ENCODE measurements around the gene ENDOV.
A peak's percentile ranks its signal among the peaks of the same experiment; 100 is the strongest.

Gene ENDOV

GRCh38 chr17:80421381-80422090 lies 6.6 kb downstream of the ENDOV start:
- H3K4me1 Mint-ChIP-seq, result peaks cover 16% of the 10 kb centered on the region
- H3K9me3 Mint-ChIP-seq, result no peaks in the 10 kb centered on the region
- DNase-seq, result no peak
- H3K27ac Mint-ChIP-seq, result no peak overlapping the region
- H3K27me3 Mint-ChIP-seq, result peaks cover 13% of the 10 kb centered on the region
- peak; percentile 51 for ATAC-seq
- H3K4me3 Mint-ChIP-seq, result no peak overlapping the region

DNA sequence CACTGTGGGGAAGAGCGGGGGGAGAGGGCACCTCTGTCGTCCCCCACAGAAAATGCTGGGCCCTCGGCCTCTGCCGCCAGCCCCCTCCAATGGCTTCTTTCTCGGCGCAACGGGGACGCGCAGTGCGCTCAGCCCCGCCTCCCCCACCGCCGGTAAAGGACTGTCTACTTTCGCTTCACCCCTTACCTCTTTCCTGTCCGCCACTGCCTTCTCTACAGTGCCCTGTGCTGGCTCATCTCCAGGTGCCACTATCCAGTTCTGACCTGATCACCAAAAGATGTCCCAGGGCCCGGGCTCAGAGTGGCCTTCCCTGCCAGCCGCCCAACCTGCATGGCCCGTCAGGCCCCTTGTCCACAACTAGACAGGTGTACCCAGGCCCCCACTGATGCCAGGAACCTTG lies 7.3 kb downstream of the ENDOV start:
- H3K27me3 Mint-ChIP-seq, result peaks cover 13% of the 10 kb centered on the region
- H3K4me3 Mint-ChIP-seq, result no peak overlapping the region
- H3K4me1 Mint-ChIP-seq, result peaks cover 16% of the 10 kb centered on the region
- no peak for ATAC-seq
- no peak overlapping the region for H3K27ac Mint-ChIP-seq
- no peak for DNase-seq
- no peaks in the 10 kb centered on the region for H3K9me3 Mint-ChIP-seq

DNA sequence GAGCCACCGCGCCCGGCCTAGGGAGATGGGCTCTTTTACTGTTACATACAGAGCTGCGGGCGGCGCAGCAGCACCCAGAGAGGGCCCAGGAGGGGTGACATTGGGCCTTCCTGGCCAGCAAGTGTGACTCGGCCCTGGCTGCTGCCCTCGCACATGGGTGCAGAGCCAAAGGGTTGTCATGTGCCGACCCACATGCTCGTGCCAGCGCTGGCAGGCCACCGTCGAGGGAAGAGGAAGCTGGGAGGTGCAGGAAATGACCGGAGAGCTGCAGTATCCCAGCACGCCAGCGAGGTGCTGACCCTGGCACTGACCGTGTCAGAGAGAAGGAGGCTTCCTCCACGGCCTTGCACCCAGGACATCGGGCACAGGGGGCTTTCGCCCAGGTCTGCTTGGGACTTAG lies 8.0 kb downstream of the ENDOV start:
- peaks cover 13% of the 10 kb centered on the region for H3K27me3 Mint-ChIP-seq
- DNase-seq (no peak), ATAC-seq (no peak)
- peaks cover 20% of the 10 kb centered on the region for H3K4me1 Mint-ChIP-seq
- H3K4me3 Mint-ChIP-seq, result no peak overlapping the region
- no peaks in the 10 kb centered on the region for H3K9me3 Mint-ChIP-seq
- no peak overlapping the region for H3K27ac Mint-ChIP-seq

DNA sequence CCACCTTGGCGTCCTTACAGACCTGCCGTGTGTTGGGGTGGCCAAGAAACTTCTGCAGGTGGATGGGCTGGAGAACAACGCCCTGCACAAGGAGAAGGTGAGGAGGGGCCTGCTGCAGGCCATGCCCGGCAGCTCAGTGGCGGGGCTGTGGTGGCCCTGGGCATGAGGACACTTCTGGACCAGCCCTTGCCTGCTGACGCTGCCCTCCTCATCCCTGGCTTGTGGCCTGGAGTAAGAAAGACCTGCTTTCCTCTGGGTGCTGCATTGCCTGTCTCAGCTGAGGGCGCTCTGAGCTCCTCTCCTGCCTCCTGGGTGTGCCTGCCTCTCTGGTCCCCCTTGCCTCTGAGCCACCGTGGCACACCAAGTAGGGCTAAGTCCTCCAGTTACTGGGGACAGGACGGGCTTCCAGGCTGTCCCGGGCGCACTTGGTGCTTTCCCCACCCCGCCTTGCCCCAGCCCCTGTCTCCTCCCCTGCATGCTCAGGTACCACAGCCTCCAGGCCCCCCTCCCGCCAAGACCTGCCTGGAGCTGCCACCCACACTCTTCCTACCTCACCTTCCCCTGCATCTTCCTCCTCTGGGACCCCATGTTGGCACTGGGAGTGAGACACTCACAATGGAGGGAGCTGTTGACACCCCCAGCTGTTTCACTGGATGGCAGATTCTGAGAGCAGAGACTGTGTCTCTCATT lies 8.7 kb downstream of the ENDOV start:
- H3K4me1 Mint-ChIP-seq, result peaks cover 20% of the 10 kb centered on the region
- DNase-seq (no peak), ATAC-seq (no peak)
- H3K27me3 Mint-ChIP-seq, result peaks cover 13% of the 10 kb centered on the region
- no peaks in the 10 kb centered on the region for H3K9me3 Mint-ChIP-seq
- H3K4me3 Mint-ChIP-seq, result no peak overlapping the region
- H3K27ac Mint-ChIP-seq, result no peak overlapping the region

DNA sequence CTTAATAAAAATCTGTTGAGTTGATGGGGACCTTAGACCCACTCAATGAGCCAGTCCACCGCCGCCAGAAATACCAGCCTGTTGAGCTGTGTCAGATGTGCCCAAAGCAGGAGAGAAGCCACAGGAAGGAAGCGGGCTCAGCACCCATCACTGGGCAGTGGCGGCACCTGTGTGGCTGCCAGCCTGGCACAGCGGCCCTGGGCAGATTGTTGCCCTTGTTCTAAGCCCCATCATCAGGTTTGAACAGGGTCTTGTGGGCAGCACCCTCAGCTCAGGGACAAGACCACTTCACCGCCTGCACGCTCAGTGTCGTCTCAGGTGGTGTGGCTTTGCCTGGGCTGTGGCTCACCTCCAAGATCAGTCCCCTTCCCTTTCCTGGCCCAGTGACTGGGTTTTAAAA lies 9.3 kb downstream of the ENDOV start:
- Mint-ChIP-seq H3K9me3 (no peaks in the 10 kb centered on the region), H3K4me1 (peaks cover 20% of the 10 kb centered on the region), H3K27ac (peak overlapping the region in 1 of 2 donors; percentile 46), H3K4me3 (no peak overlapping the region), H3K27me3 (peaks cover 13% of the 10 kb centered on the region)
- no peak for ATAC-seq
- no peak for DNase-seq

DNA sequence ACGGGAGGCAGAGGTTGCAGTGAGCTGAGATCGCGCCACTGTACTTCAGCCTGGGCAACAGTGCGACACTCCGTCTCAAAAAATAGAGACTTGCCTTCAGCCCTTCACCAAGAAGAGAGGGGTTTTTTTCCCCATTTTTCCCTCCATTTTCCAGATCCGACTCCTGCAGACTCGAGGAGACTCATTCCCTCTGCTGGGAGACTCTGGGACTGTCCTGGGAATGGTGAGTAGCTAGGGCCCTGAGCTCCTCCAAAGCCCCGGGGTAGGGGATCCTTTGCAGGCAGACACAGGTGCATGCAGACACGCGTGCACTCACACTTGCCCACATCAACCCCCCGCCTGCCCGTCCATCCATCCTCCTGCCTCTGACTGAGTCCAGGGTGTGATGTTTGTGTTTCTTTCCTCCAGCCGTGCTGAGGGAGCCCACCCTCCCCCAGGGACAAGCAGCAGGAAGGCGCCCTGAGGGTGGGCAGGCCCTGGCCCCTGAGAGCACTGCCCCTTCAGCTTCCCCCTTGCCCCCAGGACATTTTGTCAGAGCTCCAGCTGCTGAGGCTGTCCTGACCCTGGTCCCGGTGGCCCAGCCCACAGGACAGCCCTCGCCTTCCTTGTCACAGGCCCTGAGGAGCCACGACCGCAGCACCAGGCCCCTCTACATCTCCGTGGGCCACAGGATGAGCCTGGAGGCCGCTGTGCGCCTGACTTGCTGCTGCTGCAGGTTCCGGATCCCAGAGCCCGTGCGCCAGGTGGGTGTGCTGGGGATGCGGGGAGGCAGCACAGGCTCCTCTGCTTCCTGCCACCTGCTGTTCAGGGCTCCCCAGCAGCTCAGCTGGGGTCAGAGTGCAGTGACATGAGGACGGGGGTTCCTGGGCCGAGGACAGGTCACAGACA lies 10.2 kb downstream of the ENDOV start:
- peaks cover 13% of the 10 kb centered on the region for H3K27me3 Mint-ChIP-seq

DNA sequence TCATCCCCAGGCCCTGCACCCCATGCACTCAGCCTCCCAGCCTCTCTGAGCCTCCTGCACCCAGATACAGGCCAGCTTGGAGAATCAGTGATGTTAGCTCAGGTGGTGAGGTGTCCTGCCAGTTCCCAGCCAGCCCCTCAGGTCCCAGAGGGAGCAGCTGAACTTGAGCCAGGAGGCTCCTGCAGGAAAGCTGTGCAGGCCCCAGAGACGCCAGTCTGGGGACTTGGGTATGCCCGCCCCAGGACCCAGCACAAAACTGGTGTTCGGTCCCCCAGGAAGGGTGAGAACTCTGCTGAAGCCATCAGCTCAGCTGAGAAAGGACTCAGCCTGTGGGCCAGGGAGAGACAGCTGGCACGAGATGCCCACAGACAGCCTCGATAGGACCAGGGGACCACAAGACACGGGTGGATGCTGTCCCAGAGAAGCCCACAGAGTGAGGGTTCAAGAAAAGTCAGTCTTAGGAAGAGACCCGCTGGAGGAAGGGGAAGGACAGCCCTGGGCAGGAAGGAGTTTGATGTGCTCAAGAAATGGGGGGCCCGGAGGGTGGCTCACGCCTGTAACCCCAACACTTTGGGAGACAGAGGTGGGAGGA lies 11.0 kb downstream of the ENDOV start:
- no peaks in the 10 kb centered on the region for H3K9me3 Mint-ChIP-seq
- peak overlapping the region in 1 of 2 donors; percentile 5 for H3K4me3 Mint-ChIP-seq
- H3K4me1 Mint-ChIP-seq, result peaks cover 20% of the 10 kb centered on the region
- H3K27me3 Mint-ChIP-seq, result peaks cover 13% of the 10 kb centered on the region
- no peak for DNase-seq
- no peak for ATAC-seq
- H3K27ac Mint-ChIP-seq, result no peak overlapping the region

More for the DNA sequence above, 10.2 kb downstream of the ENDOV start:
- H3K9me3 Mint-ChIP-seq, result no peaks in the 10 kb centered on the region
- DNase-seq, result no peak
- H3K4me3 Mint-ChIP-seq, result no peak overlapping the region
- H3K4me1 Mint-ChIP-seq, result peaks cover 20% of the 10 kb centered on the region
- ATAC-seq, result no peak
- H3K27ac Mint-ChIP-seq, result no peak overlapping the region

DNA sequence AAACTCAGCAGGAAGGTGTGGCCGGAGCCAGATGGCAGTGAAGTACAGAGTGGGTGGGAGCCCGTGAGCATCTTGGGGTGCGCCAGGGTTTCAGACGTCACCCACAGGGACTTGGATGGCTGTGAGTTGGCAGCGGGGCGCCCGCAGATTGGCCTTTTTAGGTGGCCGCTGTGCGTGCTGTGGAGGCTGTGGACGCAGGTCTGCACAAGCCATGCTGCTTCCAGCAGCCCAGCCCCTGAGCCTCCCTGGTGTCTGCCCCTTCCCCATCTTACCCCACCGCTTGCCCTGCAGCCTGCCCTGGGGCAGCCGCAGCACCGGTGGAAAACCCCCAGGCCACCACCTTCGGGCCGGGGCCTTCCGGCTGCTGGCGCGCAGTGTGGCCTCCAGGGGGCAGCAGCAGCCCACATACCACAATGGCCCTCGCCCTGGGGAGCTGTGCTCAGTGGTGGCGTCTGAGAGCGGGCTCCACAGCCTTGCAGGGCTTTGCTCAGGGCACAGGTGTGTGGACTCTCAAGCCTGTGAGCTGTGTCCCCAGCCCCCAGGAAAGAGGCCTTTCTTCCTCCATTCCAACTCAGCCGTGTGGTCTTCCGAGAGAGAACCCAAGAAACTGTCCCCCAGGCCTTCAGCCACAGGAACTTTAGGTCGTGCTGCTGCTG lies 11.8 kb downstream of the ENDOV start:
- H3K27me3 Mint-ChIP-seq, result peaks cover 13% of the 10 kb centered on the region
- peak overlapping the region; percentile 27 to 48 for H3K27ac Mint-ChIP-seq
- peak; percentile 90 to 91 for DNase-seq

DNA sequence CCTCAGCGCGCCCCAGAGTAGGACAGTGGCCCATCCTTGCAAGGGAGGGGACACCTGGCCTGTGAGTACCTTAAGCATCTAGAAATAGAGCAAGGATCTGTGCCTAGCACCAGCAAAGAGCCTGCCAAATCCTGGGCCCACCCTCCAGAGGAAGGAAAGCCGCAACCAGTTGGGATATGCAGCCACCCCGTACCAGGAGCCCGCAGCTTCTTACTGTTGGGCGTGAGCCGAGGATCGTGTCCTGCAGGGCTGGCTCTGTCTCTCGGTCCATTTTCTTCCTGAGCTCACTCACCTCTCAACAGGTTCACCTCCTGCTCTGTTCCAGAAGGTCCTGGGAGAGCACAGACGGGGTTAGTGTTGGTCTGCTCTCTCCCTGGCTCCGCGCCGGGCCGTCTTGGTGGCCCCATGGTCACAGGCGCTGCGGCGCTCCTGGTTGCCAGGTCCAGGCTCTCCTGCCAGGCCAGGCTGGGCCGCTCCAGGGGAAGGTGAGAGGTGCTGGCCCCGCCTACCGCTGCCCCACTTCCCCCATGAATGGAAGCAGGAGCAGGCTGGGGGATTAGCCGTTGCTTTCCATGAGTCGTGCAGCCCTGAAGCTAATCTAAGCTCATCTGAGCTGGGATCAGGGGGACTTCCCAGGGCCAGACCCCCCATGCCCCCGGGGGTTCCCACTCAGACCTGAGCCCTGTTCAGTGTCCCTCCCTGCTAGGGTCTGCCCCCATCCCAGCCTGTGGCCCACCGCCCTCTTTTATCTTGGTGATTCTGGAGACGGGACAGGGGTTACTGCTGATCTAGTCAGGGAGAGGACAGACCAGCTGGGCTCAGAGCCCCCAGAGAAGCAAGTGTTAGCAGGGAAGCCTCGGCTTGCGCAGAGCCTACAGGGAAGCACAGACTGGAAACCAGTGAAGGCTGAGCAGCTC lies 12.7 kb downstream of the ENDOV start:
- ATAC-seq, result no peak

More for the DNA sequence above, 11.8 kb downstream of the ENDOV start:
- ATAC-seq, result peak; percentile 97
- H3K4me3 Mint-ChIP-seq, result peak overlapping the region in 1 of 2 donors; percentile 50
- peaks cover 20% of the 10 kb centered on the region for H3K4me1 Mint-ChIP-seq
- no peaks in the 10 kb centered on the region for H3K9me3 Mint-ChIP-seq

GRCh38 chr17:80428363-80428762 lies 13.4 kb downstream of the ENDOV start:
- Mint-ChIP-seq H3K4me1 (peaks cover 20% of the 10 kb centered on the region), H3K27ac (no peak overlapping the region), H3K9me3 (no peaks in the 10 kb centered on the region), H3K27me3 (peaks cover 13% of the 10 kb centered on the region), H3K4me3 (no peak overlapping the region)
- DNase-seq, result no peak
- ATAC-seq, result no peak

More for the DNA sequence above, 12.7 kb downstream of the ENDOV start:
- H3K9me3 Mint-ChIP-seq, result no peaks in the 10 kb centered on the region
- no peak overlapping the region for H3K4me3 Mint-ChIP-seq
- H3K27me3 Mint-ChIP-seq, result peaks cover 13% of the 10 kb centered on the region
- no peak for DNase-seq
- H3K27ac Mint-ChIP-seq, result peak overlapping the region in 1 of 2 donors; percentile 27
- H3K4me1 Mint-ChIP-seq, result peaks cover 20% of the 10 kb centered on the region

GRCh38 chr17:80428796-80429195 lies 13.8 kb downstream of the ENDOV start:
- Mint-ChIP-seq H3K4me1 (peaks cover 20% of the 10 kb centered on the region), H3K27ac (no peak overlapping the region), H3K9me3 (no peaks in the 10 kb centered on the region), H3K27me3 (peaks cover 13% of the 10 kb centered on the region), H3K4me3 (no peak overlapping the region)
- no peak for ATAC-seq
- DNase-seq, result no peak

DNA sequence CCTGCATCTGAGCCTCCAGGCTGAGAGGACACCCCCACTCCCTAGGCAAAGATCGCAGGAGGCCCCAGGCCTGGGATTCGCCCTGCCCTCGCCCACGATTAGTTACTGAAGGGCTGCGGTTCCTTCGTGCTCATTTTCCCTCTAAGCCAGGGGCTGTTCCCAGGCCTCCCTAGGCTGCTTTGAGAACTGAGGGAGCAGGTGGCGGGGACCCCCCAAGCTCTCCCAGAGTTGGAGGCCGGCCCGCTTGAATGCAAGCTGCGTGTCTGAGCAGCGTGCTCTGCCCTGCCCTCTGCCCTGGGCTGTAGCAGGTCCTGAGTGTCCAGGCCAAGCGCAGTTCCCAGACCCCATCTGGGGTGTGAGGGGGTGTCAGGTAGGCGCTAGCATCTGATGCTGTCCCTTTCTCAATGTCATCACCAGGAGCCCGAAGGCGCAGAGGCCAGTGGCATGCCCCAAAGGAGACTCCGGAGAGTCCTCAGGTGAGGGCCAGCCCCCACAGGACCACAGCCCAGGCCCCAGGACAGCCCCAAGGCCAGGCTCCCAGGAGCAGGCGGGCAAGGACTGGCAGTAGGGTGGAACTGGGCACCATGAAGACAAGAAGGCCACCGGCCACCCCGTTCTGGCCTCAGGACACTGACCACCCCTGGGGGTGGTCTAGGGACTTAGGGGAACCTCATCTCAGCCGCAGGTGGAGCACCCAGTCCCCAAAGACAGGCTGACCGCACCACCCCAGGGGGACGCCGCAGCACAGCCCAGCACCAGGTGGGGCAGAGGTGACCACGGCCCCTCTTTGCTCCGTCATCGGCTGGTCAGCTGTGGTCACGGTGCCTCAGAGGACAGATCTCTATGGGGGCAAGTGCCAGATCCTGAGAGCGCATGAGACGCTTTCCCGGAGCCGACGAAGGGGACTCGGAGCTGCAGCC lies 14.6 kb downstream of the ENDOV start:
- H3K27me3 Mint-ChIP-seq, result peaks cover 13% of the 10 kb centered on the region
- H3K4me3 Mint-ChIP-seq, result no peak overlapping the region
- ATAC-seq, result no peak
- peaks cover 20% of the 10 kb centered on the region for H3K4me1 Mint-ChIP-seq
- H3K9me3 Mint-ChIP-seq, result no peaks in the 10 kb centered on the region
- H3K27ac Mint-ChIP-seq, result peak overlapping the region in 1 of 2 donors; percentile 59
- no peak for DNase-seq

GRCh38 chr17:80430446-80431245 lies 15.7 kb downstream of the ENDOV start:
- no peak for DNase-seq
- no peak overlapping the region for H3K4me3 Mint-ChIP-seq
- H3K27ac Mint-ChIP-seq, result no peak overlapping the region
- ATAC-seq, result no peak
- H3K9me3 Mint-ChIP-seq, result no peaks in the 10 kb centered on the region
- peaks cover 20% of the 10 kb centered on the region for H3K4me1 Mint-ChIP-seq
- peaks cover 5% of the 10 kb centered on the region for H3K27me3 Mint-ChIP-seq

All from stimulated activated naive CD8-positive, alpha-beta T cell treated with anti-CD3 and anti-CD28 coated beads, Interleukin-15, amount 100 ng/mL, for 72 hours (primary cell).